A549 (cell line): ENCODE measurements around the gene CAP2. TPM values are rescaled to one million over a fixed set of nuclear protein-coding genes. Genes with fewer than 3 reads are reported as not detected.

Experiments
- ATAC-seq, 2 experiments: fragments of 200-7000 bp in 1 of 2; fragments of >200 bp in 1 of 2; cut with Nextera tagmentation in 1 of 2; cut with Tn5 transposase in 1 of 2; 3 replicates each; pipeline versions ENCODE4 v1.8.0 to v1.9.1; 2018 to 2020; ENCODE audit warnings: mild to moderate bottlenecking in 1 of 2, moderate library complexity in 1 of 2
- CTCF ChIA-PET: fragments of 300-600 bp; sonication (Branson Sonifier 250); formaldehyde crosslinking; extraction: SDS; loops from one replicate; lab custom pipeline; 2021; ENCODE audit warnings: antibody characterized with exemption, inconsistent platforms; lab: Yijun Ruan, JAX
- POLR2A ChIA-PET: fragments of 350-600 bp; formaldehyde crosslinking; extraction: SDS; loops from one replicate; lab custom pipeline; 2021; ENCODE audit warnings: antibody characterized with exemption, inconsistent platforms; lab: Yijun Ruan, JAX
- DNase-seq, 2 experiments: peaks; one replicate each; pipeline versions ENCODE4 v3.0.0 to v3.0.0-alpha.2; 2011 to 2016; ENCODE audit warnings: low read depth in 1 of 2, low spot score in 1 of 2
- FAIRE-seq: peaks from 2 replicates; lab custom pipeline; 2011; peaks lifted over from hg19 to GRCh38; lab: Jason Lieb, UNC
- H3K27ac ChIP-seq, 2 experiments: fragments of >200 bp; sonication (Bioruptor Twin); formaldehyde crosslinking; 3 replicates each; pipeline ENCODE4 v1.5.1; 2016 to 2017
- H3K4me1 ChIP-seq: fragments of >200 bp; sonication (Bioruptor Twin); formaldehyde crosslinking; 3 replicates; pipeline ENCODE4 v1.6.1; 2016
- H3K4me2 ChIP-seq: fragments of >200 bp; sonication (Bioruptor Twin); formaldehyde crosslinking; 3 replicates; pipeline ENCODE4 v1.6.1; 2016
- H3K4me3 ChIP-seq: fragments of >200 bp; sonication (Bioruptor Twin); formaldehyde crosslinking; 3 replicates; pipeline ENCODE4 v1.5.1; 2016
- H3K9me3 ChIP-seq: fragments of >200 bp; sonication (Bioruptor Twin); formaldehyde crosslinking; 3 replicates; pipeline ENCODE4 v1.6.1; 2016
- CBX8 ChIP-seq: fragments of 200-600 bp; sonication (generic); IDR thresholded peaks from 2 replicates; pipeline ENCODE4 v1.6.1; 2016
- CHD4 ChIP-seq: fragments of 200-600 bp; sonication (generic); IDR thresholded peaks from 2 replicates; pipeline ENCODE4 v1.6.1; 2016; ENCODE audit warnings: antibody characterized with exemption, mild to moderate bottlenecking, borderline replicate concordance
- FOSL2 ChIP-seq, 2 experiments: fragments of 450-650 bp in 1 of 2; fragments of >200 bp in 1 of 2; sonication (Bioruptor Twin) in 1 of 2; formaldehyde crosslinking; IDR thresholded peaks; 2 replicates each; pipeline versions ENCODE4 v1.5.0 to v1.6.1; 2016 to 2020; ENCODE audit warnings: mild to moderate bottlenecking in 1 of 2, moderate library complexity in 1 of 2
- HDAC2 ChIP-seq: fragments of 200-600 bp; sonication (generic); IDR thresholded peaks from 2 replicates; pipeline ENCODE4 v1.6.1; 2016
- HOXA7 ChIP-seq: fragments of 250-450 bp; sonication (Bioruptor Pico); IDR thresholded peaks from 2 replicates; pipeline ENCODE4 v1.5.0; 2020; ENCODE audit warnings: mild to moderate bottlenecking, moderate library complexity
- KDM1A ChIP-seq: fragments of 200-600 bp; sonication (generic); IDR thresholded peaks from 2 replicates; pipeline ENCODE4 v1.6.1; 2016; ENCODE audit warnings: low read depth, mild to moderate bottlenecking
- MYC ChIP-seq: IDR thresholded peaks from 2 replicates; pipeline ENCODE4 v1.6.1; 2012; ENCODE audit warnings: mild to moderate bottlenecking, inconsistent platforms, low read length, improper control_type of control experiment, borderline replicate concordance
- NFE2L2 ChIP-seq: fragments of 150-350 bp; conservative IDR thresholded peaks from 2 replicates; pipeline ENCODE4 v1.6.1; 2014; ENCODE audit warnings: low read length
- NPAS2 ChIP-seq: fragments of 250-450 bp; sonication (Bioruptor Pico); IDR thresholded peaks from 2 replicates; pipeline ENCODE4 v1.8.0; 2022; ENCODE audit warnings: mild to moderate bottlenecking, moderate library complexity, borderline replicate concordance
- PHF8 ChIP-seq: fragments of 200-600 bp; sonication (generic); IDR thresholded peaks from 2 replicates; pipeline ENCODE4 v1.6.1; 2016; ENCODE audit warnings: low read depth, mild to moderate bottlenecking, antibody characterized with exemption, moderate library complexity, borderline replicate concordance
- RAD21 ChIP-seq, 2 experiments: fragments of >200 bp in 1 of 2; sonication (Bioruptor Twin) in 1 of 2; formaldehyde crosslinking in 1 of 2; IDR thresholded peaks in 1 of 2; conservative IDR thresholded peaks in 1 of 2; 2 replicates in 1 of 2; 3 replicates in 1 of 2; pipeline ENCODE4 v1.6.1; 2012 to 2018; ENCODE audit warnings: inconsistent platforms in 1 of 2
- SREBF2 ChIP-seq: fragments of 450-650 bp; IDR thresholded peaks from 2 replicates; pipeline ENCODE4 v1.6.1; 2014; ENCODE audit warnings: mild to moderate bottlenecking, moderate library complexity
- WGBS: methylation state at CpG from one replicate; pipeline ENCODE4 v1.1.6; 2017; ENCODE audit errors: missing lambda C conversion rate; 5-methylcytosine and 5-hydroxymethylcytosine counted together
- polyA plus RNA-seq, 4 experiments: library from polyadenylated mRNA; depleted of rRNA in 3 of 4; stranded (reverse); fragments of >200 nt; fragmentation: RNase III in 1 of 4; extraction: RNeasy Plus Mini Kit Qiagen cat#74134 plus additional on column Dnase treatment in 1 of 4; gene quantifications; 2 replicates in 3 of 4; 3 replicates in 1 of 4; pipeline ENCODE4 v1.2.3, GENCODE V29; 2011 to 2017
- TF ChIP-seq, protein P1 (sequence below): fragments of 150-350 bp; IDR thresholded peaks from 2 replicates; pipeline ENCODE4 v1.6.1; 2014; ENCODE audit warnings: low read depth, mild to moderate bottlenecking, low read length
- TF ChIP-seq, protein P2 (sequence below): IDR thresholded peaks from 2 replicates; pipeline ENCODE4 v1.6.1; 2012; ENCODE audit warnings: low read depth, borderline replicate concordance
- TF ChIP-seq, protein P3 (sequence below): fragments of >200 bp; sonication (Bioruptor Twin); formaldehyde crosslinking; IDR thresholded peaks from 2 replicates; pipeline ENCODE4 v1.6.1; 2016
- TF ChIP-seq, protein P4 (sequence below): fragments of >200 bp; sonication (Bioruptor Twin); formaldehyde crosslinking; IDR thresholded peaks from 3 replicates; pipeline ENCODE4 v1.5.1; 2016
- TF ChIP-seq, protein P5 (sequence below): fragments of 250-450 bp; sonication (Bioruptor Pico); IDR thresholded peaks from 2 replicates; pipeline ENCODE4 v1.5.0; 2020; ENCODE audit warnings: low read depth, mild to moderate bottlenecking, moderate library complexity
- TF ChIP-seq, protein P6 (sequence below): IDR thresholded peaks from 2 replicates; pipeline ENCODE4 v1.6.1; 2012

The CAP2 gene
- polyA plus RNA-seq, 2 of the 4 experiments (the other 2 are of a cell fraction) = 27.2 to 43.3 TPM

DNA sequence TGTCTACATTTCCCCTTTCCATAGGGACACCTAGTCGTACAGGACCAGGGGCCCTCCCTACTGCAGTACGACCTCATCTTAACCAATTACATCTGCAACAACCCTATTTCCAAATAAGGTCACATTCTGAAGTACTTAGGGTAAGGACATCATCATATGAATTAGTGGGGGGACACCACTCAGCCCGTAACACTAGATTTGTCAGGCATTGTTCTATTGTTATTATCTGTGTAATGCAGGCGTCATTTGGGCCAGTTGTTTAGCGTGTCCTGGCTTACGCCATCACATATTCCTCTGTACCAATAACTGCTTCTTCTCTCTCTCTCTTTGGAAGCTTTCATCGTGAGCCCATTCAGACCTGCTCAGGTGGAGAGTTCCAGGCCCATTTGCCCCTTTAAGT is 89.3 kb downstream of the CAP2 start:
- H3K4me2 ChIP-seq = no peak overlapping the region
- ATAC-seq = no peak
- CTCF ChIA-PET = no interaction called here
- POLR2A ChIA-PET = no interaction called here
- no peak overlapping the region for H3K4me3 ChIP-seq
- FAIRE-seq = no peak
- DNase-seq = no peak
- TF ChIP-seq PHF8 = no peak
- TF ChIP-seq FOSL2 (IDR thresholded peaks at IDR 0.05) = no peak
- no peak for TF ChIP-seq FOSL2 (CRISPR knock-in tag; IDR thresholded peaks at IDR 0.05)
- TF ChIP-seq NFE2L2 = no peak
- no peak for TF ChIP-seq CHD4
- TF ChIP-seq, protein P1, sequence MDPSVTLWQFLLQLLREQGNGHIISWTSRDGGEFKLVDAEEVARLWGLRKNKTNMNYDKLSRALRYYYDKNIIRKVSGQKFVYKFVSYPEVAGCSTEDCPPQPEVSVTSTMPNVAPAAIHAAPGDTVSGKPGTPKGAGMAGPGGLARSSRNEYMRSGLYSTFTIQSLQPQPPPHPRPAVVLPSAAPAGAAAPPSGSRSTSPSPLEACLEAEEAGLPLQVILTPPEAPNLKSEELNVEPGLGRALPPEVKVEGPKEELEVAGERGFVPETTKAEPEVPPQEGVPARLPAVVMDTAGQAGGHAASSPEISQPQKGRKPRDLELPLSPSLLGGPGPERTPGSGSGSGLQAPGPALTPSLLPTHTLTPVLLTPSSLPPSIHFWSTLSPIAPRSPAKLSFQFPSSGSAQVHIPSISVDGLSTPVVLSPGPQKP = no peak
- TF ChIP-seq, protein P2, sequence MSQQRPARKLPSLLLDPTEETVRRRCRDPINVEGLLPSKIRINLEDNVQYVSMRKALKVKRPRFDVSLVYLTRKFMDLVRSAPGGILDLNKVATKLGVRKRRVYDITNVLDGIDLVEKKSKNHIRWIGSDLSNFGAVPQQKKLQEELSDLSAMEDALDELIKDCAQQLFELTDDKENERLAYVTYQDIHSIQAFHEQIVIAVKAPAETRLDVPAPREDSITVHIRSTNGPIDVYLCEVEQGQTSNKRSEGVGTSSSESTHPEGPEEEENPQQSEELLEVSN = no peak
- TF ChIP-seq, protein P3, sequence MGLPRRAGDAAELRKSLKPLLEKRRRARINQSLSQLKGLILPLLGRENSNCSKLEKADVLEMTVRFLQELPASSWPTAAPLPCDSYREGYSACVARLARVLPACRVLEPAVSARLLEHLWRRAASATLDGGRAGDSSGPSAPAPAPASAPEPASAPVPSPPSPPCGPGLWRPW = no peak
- no peak for TF ChIP-seq HOXA7 (CRISPR knock-in tag)
- TF ChIP-seq SREBF2 = no peak
- TF ChIP-seq CBX8 = no peak
- TF ChIP-seq HDAC2 = no peak
- TF ChIP-seq KDM1A = no peak
- TF ChIP-seq, protein P4, sequence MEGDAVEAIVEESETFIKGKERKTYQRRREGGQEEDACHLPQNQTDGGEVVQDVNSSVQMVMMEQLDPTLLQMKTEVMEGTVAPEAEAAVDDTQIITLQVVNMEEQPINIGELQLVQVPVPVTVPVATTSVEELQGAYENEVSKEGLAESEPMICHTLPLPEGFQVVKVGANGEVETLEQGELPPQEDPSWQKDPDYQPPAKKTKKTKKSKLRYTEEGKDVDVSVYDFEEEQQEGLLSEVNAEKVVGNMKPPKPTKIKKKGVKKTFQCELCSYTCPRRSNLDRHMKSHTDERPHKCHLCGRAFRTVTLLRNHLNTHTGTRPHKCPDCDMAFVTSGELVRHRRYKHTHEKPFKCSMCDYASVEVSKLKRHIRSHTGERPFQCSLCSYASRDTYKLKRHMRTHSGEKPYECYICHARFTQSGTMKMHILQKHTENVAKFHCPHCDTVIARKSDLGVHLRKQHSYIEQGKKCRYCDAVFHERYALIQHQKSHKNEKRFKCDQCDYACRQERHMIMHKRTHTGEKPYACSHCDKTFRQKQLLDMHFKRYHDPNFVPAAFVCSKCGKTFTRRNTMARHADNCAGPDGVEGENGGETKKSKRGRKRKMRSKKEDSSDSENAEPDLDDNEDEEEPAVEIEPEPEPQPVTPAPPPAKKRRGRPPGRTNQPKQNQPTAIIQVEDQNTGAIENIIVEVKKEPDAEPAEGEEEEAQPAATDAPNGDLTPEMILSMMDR = no peak
- TF ChIP-seq, protein P5, sequence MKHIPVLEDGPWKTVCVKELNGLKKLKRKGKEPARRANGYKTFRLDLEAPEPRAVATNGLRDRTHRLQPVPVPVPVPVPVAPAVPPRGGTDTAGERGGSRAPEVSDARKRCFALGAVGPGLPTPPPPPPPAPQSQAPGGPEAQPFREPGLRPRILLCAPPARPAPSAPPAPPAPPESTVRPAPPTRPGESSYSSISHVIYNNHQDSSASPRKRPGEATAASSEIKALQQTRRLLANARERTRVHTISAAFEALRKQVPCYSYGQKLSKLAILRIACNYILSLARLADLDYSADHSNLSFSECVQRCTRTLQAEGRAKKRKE (CRISPR knock-in tag) = no peak
- TF ChIP-seq MYC = no peak
- TF ChIP-seq, protein P6, sequence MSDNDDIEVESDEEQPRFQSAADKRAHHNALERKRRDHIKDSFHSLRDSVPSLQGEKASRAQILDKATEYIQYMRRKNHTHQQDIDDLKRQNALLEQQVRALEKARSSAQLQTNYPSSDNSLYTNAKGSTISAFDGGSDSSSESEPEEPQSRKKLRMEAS = no peak
- no peak for TF ChIP-seq RAD21 (conservative IDR thresholded peaks at IDR 0.05 in 1 of 2, IDR thresholded peaks at IDR 0.05 in 1 of 2)
- 0 out of 3 replicates have a peak, but pooled peaks cover 2% of the 10 kb centered on the region for H3K4me1 ChIP-seq
- H3K9me3 ChIP-seq = no peaks in the 10 kb centered on the region
- no peak overlapping the region for H3K27ac ChIP-seq
- WGBS = 93% methylated on average over 7 of the region's 7 CpGs

DNA sequence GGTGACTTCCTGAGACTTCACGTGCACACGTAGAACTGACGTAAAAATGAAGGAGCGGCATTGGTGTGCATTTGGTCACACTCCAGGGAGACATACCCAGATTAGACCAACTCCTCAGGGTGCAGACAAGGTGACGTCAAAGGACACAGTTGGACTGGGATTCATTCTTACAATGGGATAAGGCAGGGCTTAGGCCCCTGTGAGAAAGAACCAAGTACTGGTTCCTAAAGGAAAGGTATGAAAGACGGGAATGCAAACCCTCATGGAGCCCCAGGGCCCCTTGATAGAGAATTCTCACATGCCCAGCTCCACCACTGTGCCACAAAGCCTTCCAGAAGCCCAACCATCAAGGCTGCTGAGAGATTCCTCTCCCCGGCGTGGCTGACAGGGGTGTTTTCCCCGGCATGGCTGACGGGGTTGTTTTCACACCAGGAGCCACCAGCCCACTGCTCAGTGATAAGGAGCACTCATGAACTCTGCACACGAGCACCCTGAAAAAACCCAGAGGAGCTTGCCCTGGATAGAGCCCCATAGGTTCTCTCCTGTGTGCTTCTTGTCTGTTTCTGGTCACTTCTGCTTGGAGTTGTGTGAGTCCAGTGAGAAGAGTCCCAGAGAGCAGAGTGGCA is 90.1 kb downstream of the CAP2 start:
- H3K4me1 ChIP-seq = no peaks in the 10 kb centered on the region

More for the DNA sequence above, 90.1 kb downstream of the CAP2 start:
- no peak for FAIRE-seq
- ChIA-PET CTCF (interaction anchor here (0.6 to 1.0 kb wide), 2 partner anchors 12 to 13 kb away, joined by 3 to 4 read pairs; no protein-coding TSS in a partner anchor), POLR2A (no interaction called here)
- Histone ChIP-seq H3K27ac (no peak overlapping the region), H3K4me3 (no peak overlapping the region), H3K4me2 (no peak overlapping the region), H3K9me3 (no peaks in the 10 kb centered on the region)
- 94% methylated on average over 10 of the region's 11 CpGs for WGBS
- TF ChIP-seq NPAS2 (CRISPR knock-in tag) = no peak
- no peak for DNase-seq
- ATAC-seq = no peak
